Immature natural killer cell (primary cell): Measurements from ENCODE around the gene SENP8. TPM values are rescaled to one million over a fixed set of nuclear protein-coding genes. Genes with fewer than 3 reads are reported as not detected.

Experiments used
- DNase-seq, 3 donors: peaks; one replicate each; pipeline ENCODE4 v3.0.0; 2022; ENCODE audit warnings: mixed read lengths in 1 of 3
- H3K27ac Mint-ChIP-seq, 6 donors: one replicate each; pipeline ENCODE4 v1.8.0; 2020; ENCODE audit warnings: mixed read lengths in 6 of 6, mild to moderate bottlenecking in 5 of 6, inconsistent platforms in 4 of 6, moderate library complexity in 3 of 6
- H3K27me3 Mint-ChIP-seq, 3 donors: one replicate each; pipeline ENCODE4 v1.8.0; 2020 to 2021; ENCODE audit warnings: low read depth in 3 of 3, mild to moderate bottlenecking in 3 of 3, mixed read lengths in 3 of 3, moderate library complexity in 3 of 3, inconsistent platforms in 1 of 3
- H3K36me3 Mint-ChIP-seq, 3 donors: one replicate each; pipeline ENCODE4 v1.8.0; 2020; ENCODE audit warnings: mixed read lengths in 3 of 3, inconsistent platforms in 2 of 3, mild to moderate bottlenecking in 2 of 3
- H3K4me1 Mint-ChIP-seq, 2 donors: one replicate each; pipeline ENCODE4 v1.8.0; 2020; ENCODE audit warnings: inconsistent platforms in 2 of 2, mild to moderate bottlenecking in 2 of 2, mixed read lengths in 2 of 2, moderate library complexity in 1 of 2
- H3K4me3 Mint-ChIP-seq, 5 donors: one replicate each; pipeline ENCODE4 v1.8.0; 2020; ENCODE audit warnings: mild to moderate bottlenecking in 5 of 5, mixed read lengths in 5 of 5, inconsistent platforms in 3 of 5, moderate library complexity in 3 of 5
- H3K9me3 Mint-ChIP-seq, 6 donors: one replicate each; pipeline ENCODE4 v1.8.0; 2020; ENCODE audit warnings: mild to moderate bottlenecking in 6 of 6, mixed read lengths in 6 of 6, inconsistent platforms in 4 of 6, moderate library complexity in 3 of 6
- polyA plus RNA-seq, 3 donors: library from polyadenylated mRNA; unstranded; fragments of 300-500 nt; fragmentation: Illumina TruSeq; gene quantifications; one replicate each; pipeline ENCODE4 v1.2.3, GENCODE V29; 2021

Gene SENP8
- polyA plus RNA-seq, 3 donors from 2014 or later, result 0.67 to 0.69 TPM; not detected in 1

- DNase-seq, result no peak
- Mint-ChIP-seq H3K27me3 (peaks cover 1 to 3% (median 2%) of the 10 kb centered on the region in 3 donors), H3K36me3 (no peaks in the 10 kb centered on the region), H3K4me3 (no peak overlapping the region), H3K4me1 (peaks cover 4 to 8% of the 10 kb centered on the region in 2 donors), H3K27ac (no peak overlapping the region), H3K9me3 (no peaks in the 10 kb centered on the region)
Measured at GRCh38 chr15:72154316-72154715, 36.1 kb downstream of the SENP8 start.

- Mint-ChIP-seq H3K4me1 (peaks cover 4 to 8% of the 10 kb centered on the region in 2 donors), H3K27ac (peak overlapping the region in 1 of 6 donors; percentile 11)
Measured at GRCh38 chr15:72155003-72155621, 36.9 kb downstream of the SENP8 start.

GRCh38 chr15:72155635-72156616 lies 37.7 kb downstream of the SENP8 start:
- Mint-ChIP-seq H3K9me3 (no peaks in the 10 kb centered on the region), H3K4me1 (peaks cover 4 to 8% of the 10 kb centered on the region in 2 donors), H3K27me3 (peaks cover 1 to 3% (median 2%) of the 10 kb centered on the region in 3 donors), H3K4me3 (peak overlapping the region; percentile 82 to 86 (median 84)), H3K27ac (peak overlapping the region in 2 of 6 donors; percentile 11 to 51), H3K36me3 (no peaks in the 10 kb centered on the region)
- DNase-seq, result peak; percentile 59 to 70 (median 64)

More at GRCh38 chr15:72155003-72155621, 36.9 kb downstream of the SENP8 start:
- H3K4me3 Mint-ChIP-seq, result peak overlapping the region; percentile 82 to 86 (median 84)
- H3K9me3 Mint-ChIP-seq, result no peaks in the 10 kb centered on the region
- H3K27me3 Mint-ChIP-seq, result peaks cover 1 to 3% (median 2%) of the 10 kb centered on the region in 3 donors
- DNase-seq, result no peak
- no peaks in the 10 kb centered on the region for H3K36me3 Mint-ChIP-seq

GRCh38 chr15:72156928-72157327 lies 38.7 kb downstream of the SENP8 start:
- peaks cover 4 to 8% of the 10 kb centered on the region in 2 donors for H3K4me1 Mint-ChIP-seq

GRCh38 chr15:72160696-72161245 lies 42.6 kb downstream of the SENP8 start:
- Mint-ChIP-seq H3K27ac (no peak overlapping the region), H3K4me3 (no peak overlapping the region), H3K36me3 (no peaks in the 10 kb centered on the region), H3K27me3 (peaks cover 1 to 6% (median 4%) of the 10 kb centered on the region in 3 donors), H3K4me1 (peaks cover under 1 to 2% of the 10 kb centered on the region in 2 donors), H3K9me3 (no peaks in the 10 kb centered on the region)
- DNase-seq, result no peak

More at GRCh38 chr15:72156928-72157327, 38.7 kb downstream of the SENP8 start:
- Mint-ChIP-seq H3K9me3 (no peaks in the 10 kb centered on the region), H3K36me3 (no peaks in the 10 kb centered on the region), H3K27ac (no peak overlapping the region), H3K4me3 (no peak overlapping the region), H3K27me3 (peaks cover 1 to 2% (median 1%) of the 10 kb centered on the region in 3 donors)
- DNase-seq, result no peak

GRCh38 chr15:72161361-72162132 lies 43.3 kb downstream of the SENP8 start:
- H3K36me3 Mint-ChIP-seq, result no peaks in the 10 kb centered on the region
- DNase-seq, result no peak
- H3K9me3 Mint-ChIP-seq, result no peaks in the 10 kb centered on the region
- H3K4me1 Mint-ChIP-seq, result no peaks in the 10 kb centered on the region
- no peak overlapping the region for H3K27ac Mint-ChIP-seq
- H3K27me3 Mint-ChIP-seq, result peaks cover 0 to 8% (median 2%) of the 10 kb centered on the region in 3 donors
- H3K4me3 Mint-ChIP-seq, result no peak overlapping the region

- peaks cover 0 to 8% (median 2%) of the 10 kb centered on the region in 3 donors for H3K27me3 Mint-ChIP-seq
- H3K4me3 Mint-ChIP-seq, result no peak overlapping the region
- H3K36me3 Mint-ChIP-seq, result no peaks in the 10 kb centered on the region
- no peaks in the 10 kb centered on the region for H3K9me3 Mint-ChIP-seq
- no peaks in the 10 kb centered on the region for H3K4me1 Mint-ChIP-seq
- H3K27ac Mint-ChIP-seq, result no peak overlapping the region
- DNase-seq, result no peak
Measured at GRCh38 chr15:72162569-72162968, 44.4 kb downstream of the SENP8 start.

GRCh38 chr15:72163719-72164118 lies 45.5 kb downstream of the SENP8 start:
- H3K4me3 Mint-ChIP-seq, result no peak overlapping the region
- peaks cover 0 to 8% (median 2%) of the 10 kb centered on the region in 3 donors for H3K27me3 Mint-ChIP-seq
- no peaks in the 10 kb centered on the region for H3K36me3 Mint-ChIP-seq
- H3K4me1 Mint-ChIP-seq, result peaks cover 0 to 6% of the 10 kb centered on the region in 2 donors
- no peaks in the 10 kb centered on the region for H3K9me3 Mint-ChIP-seq
- no peak overlapping the region for H3K27ac Mint-ChIP-seq
- DNase-seq, result no peak

GRCh38 chr15:72166716-72167417 lies 48.7 kb downstream of the SENP8 start:
- H3K4me3 Mint-ChIP-seq, result no peak overlapping the region
- no peaks in the 10 kb centered on the region for H3K9me3 Mint-ChIP-seq
- H3K36me3 Mint-ChIP-seq, result no peaks in the 10 kb centered on the region

GRCh38 chr15:72167445-72167844 lies 49.2 kb downstream of the SENP8 start:
- Mint-ChIP-seq H3K9me3 (no peaks in the 10 kb centered on the region), H3K36me3 (no peaks in the 10 kb centered on the region), H3K27ac (no peak overlapping the region), H3K27me3 (peaks cover 2 to 7% (median 4%) of the 10 kb centered on the region in 3 donors), H3K4me1 (peaks cover 0 to 6% of the 10 kb centered on the region in 2 donors), H3K4me3 (no peak overlapping the region)
- DNase-seq, result no peak

More at GRCh38 chr15:72166716-72167417, 48.7 kb downstream of the SENP8 start:
- no peak overlapping the region for H3K27ac Mint-ChIP-seq
- DNase-seq, result no peak
- peaks cover 2 to 7% (median 4%) of the 10 kb centered on the region in 3 donors for H3K27me3 Mint-ChIP-seq
- peaks cover 0 to 6% of the 10 kb centered on the region in 2 donors for H3K4me1 Mint-ChIP-seq

GRCh38 chr15:72168131-72168807 lies 50.1 kb downstream of the SENP8 start:
- no peak overlapping the region for H3K4me3 Mint-ChIP-seq
- no peaks in the 10 kb centered on the region for H3K9me3 Mint-ChIP-seq
- no peak for DNase-seq
- peaks cover 2 to 9% (median 4%) of the 10 kb centered on the region in 3 donors for H3K27me3 Mint-ChIP-seq
- peaks cover 0 to 6% of the 10 kb centered on the region in 2 donors for H3K4me1 Mint-ChIP-seq
- no peak overlapping the region for H3K27ac Mint-ChIP-seq
- H3K36me3 Mint-ChIP-seq, result no peaks in the 10 kb centered on the region

GRCh38 chr15:72168808-72169190 lies 50.6 kb downstream of the SENP8 start:
- H3K9me3 Mint-ChIP-seq, result no peaks in the 10 kb centered on the region
- no peak for DNase-seq
- no peaks in the 10 kb centered on the region for H3K36me3 Mint-ChIP-seq
- H3K4me3 Mint-ChIP-seq, result no peak overlapping the region
- H3K27me3 Mint-ChIP-seq, result peaks cover 2 to 10% (median 4%) of the 10 kb centered on the region in 3 donors
- no peak overlapping the region for H3K27ac Mint-ChIP-seq
- peaks cover 0 to 6% of the 10 kb centered on the region in 2 donors for H3K4me1 Mint-ChIP-seq
